ENCODE data around the gene FARP2. TPM values are rescaled to one million over a fixed set of nuclear protein-coding genes. Genes with fewer than 3 reads are reported as not detected.

FARP2 gene
- total and polyA plus RNA-seq, 2 of the 13 experiments (the other 11 are each of a cell fraction or from before 2014, with no cell fraction given) = 28.0 to 45.4 TPM

DNA sequence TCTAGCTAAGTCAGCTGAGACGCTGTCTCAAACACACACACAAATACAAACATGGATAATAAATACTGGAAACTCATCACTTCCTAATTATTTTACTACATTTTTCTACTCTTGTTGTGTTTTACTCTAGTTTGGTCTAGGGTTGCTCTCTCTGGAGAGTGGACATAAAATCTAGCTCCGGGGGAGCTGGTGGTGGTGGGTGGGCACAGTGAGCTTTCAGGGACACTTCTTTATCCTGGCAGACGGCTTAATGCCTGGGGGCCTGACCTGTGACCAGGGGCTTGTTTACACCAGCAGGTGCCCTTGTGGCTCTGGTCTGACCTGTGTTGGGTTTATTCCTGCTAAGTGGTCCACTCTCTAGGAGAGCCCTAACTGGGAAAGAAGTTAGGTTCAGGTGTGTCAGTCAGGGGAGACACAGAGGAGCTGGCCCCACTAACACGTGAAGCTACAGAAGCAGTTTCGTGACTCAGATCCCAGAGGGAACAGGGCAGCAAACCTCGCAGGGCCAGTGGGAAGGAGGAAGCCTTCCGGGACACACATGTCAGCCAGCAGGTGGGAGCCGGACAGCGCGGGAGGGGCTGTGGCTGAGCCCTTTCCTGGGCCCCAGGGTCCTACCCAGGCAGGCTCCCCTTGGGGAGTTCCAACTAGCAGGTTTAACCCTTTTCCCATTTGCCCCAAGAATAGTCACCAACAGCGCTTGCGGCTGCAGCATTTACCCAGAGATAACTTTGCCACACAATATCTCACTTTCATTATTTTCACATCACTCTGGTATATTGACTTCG is 180.0 kb downstream of the FARP2 start (continued):
- TF ChIP-seq, protein P1, sequence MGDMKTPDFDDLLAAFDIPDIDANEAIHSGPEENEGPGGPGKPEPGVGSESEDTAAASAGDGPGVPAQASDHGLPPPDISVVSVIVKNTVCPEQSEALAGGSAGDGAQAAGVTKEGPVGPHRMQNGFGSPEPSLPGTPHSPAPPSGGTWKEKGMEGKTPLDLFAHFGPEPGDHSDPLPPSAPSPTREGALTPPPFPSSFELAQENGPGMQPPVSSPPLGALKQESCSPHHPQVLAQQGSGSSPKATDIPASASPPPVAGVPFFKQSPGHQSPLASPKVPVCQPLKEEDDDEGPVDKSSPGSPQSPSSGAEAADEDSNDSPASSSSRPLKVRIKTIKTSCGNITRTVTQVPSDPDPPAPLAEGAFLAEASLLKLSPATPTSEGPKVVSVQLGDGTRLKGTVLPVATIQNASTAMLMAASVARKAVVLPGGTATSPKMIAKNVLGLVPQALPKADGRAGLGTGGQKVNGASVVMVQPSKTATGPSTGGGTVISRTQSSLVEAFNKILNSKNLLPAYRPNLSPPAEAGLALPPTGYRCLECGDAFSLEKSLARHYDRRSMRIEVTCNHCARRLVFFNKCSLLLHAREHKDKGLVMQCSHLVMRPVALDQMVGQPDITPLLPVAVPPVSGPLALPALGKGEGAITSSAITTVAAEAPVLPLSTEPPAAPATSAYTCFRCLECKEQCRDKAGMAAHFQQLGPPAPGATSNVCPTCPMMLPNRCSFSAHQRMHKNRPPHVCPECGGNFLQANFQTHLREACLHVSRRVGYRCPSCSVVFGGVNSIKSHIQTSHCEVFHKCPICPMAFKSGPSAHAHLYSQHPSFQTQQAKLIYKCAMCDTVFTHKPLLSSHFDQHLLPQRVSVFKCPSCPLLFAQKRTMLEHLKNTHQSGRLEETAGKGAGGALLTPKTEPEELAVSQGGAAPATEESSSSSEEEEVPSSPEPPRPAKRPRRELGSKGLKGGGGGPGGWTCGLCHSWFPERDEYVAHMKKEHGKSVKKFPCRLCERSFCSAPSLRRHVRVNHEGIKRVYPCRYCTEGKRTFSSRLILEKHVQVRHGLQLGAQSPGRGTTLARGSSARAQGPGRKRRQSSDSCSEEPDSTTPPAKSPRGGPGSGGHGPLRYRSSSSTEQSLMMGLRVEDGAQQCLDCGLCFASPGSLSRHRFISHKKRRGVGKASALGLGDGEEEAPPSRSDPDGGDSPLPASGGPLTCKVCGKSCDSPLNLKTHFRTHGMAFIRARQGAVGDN (CRISPR knock-in tag; IDR thresholded peaks at IDR 0.05) = peak; percentile 32
- TF ChIP-seq NR2F6 (IDR thresholded peaks at IDR 0.05) (peak; percentile 10; the same call in 1 of the 2 replicates), NR2F6 (CRISPR knock-in tag; IDR thresholded peaks at IDR 0.05) (peak; percentile 21; the same call in 1 of the 2 replicates), PITX1 (CRISPR knock-in tag; IDR thresholded peaks at IDR 0.05) (no peak; the same call in 1 of the 2 replicates), FOXA3 (CRISPR knock-in tag; IDR thresholded peaks at IDR 0.05) (0 out of 2 replicates have a peak, but pooled peaks have one; percentile 8), ZFYVE20 (CRISPR knock-in tag; IDR thresholded peaks at IDR 0.05; ENCODE audit: borderline replicate concordance, low read depth) (no peak), GATAD2A (CRISPR knock-in tag; IDR thresholded peaks at IDR 0.05) (0 out of 2 replicates have a peak, but pooled peaks have one; percentile 45), SKIL (CRISPR knock-in tag; IDR thresholded peaks at IDR 0.05; ENCODE audit: borderline replicate concordance) (0 out of 2 replicates have a peak, but pooled peaks have one; percentile 21), GZF1 (CRISPR knock-in tag; IDR thresholded peaks at IDR 0.05) (no peak), ZNF264 (CRISPR knock-in tag; IDR thresholded peaks at IDR 0.05) (no peak), SALL1 (CRISPR knock-in tag; IDR thresholded peaks at IDR 0.05) (peak; percentile 36; the same call in 1 of the 2 replicates), CREM (IDR thresholded peaks at IDR 0.05) (no peak), CREM (CRISPR knock-in tag; IDR thresholded peaks at IDR 0.05) (no peak)
- TF ChIP-seq, protein P2, sequence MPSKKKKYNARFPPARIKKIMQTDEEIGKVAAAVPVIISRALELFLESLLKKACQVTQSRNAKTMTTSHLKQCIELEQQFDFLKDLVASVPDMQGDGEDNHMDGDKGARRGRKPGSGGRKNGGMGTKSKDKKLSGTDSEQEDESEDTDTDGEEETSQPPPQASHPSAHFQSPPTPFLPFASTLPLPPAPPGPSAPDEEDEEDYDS (CRISPR knock-in tag; IDR thresholded peaks at IDR 0.05) = no peak

Data from HepG2 (cell line).